ENCODE data around the gene TRAF7.
A peak's percentile ranks its signal among the peaks of the same experiment; 100 is the strongest.
"Not testable (repeated sequence)": the region's sequence is repeated elsewhere in the genome, so short reads cannot be mapped to it uniquely, and the experiment has no call there.

Gene TRAF7

DNA sequence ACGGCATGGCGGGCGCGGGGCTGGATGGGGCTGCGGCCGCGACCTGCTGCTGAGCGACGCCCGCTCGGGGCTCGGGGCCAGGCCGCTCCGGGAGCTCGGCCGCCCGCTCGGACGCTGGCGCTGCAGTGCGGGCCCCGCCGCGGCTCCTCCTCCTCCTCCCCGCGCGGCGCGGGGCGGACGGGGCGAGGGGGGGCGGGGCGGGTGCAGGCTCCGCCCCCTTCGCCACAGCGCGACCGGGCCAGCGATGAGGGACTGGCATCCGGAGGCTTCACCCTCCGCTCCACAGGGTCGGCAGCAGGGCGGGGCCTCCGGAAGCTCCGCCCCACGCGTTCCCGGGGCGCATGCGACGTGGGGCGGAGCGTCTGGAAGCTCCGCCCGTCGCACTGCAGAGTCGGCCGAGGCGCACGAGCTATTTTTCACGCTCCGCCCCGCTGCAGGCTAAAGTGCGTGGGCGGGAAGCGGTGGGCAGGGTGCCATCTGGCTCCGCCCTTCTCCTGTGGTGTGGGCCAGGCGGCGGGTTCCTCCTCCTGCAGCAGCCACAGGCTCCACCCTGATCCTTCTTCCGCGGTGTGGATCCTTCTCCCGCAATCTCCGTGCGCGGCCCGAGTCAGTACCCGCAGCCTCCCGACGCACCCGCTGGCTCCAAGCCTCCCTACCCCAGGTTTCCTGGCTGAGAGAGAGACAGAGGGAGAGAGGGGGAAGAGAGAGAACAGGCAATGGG lies 19.7 kb upstream of the TRAF7 start, which contains the start of gene PKD1:
PKD1 (minus strand) TSS at position 129 of the 721 bp plus-strand sequence. CDS start 209 bp downstream, outside the sequence.
- peak; percentile 91 to 93 for DNase-seq
- H3K23ac ChIP-seq (ENCODE audit: low read length); H2AK5ac ChIP-seq (ENCODE audit: low read length); H2AFZ ChIP-seq (ENCODE audit: insufficient read depth, low read length, poor library complexity); H3K27me3 ChIP-seq (ENCODE audit: insufficient read depth, low read length); H3K36me3 ChIP-seq (ENCODE audit: control insufficient read depth in 1 of 2, insufficient read depth in 2 of 2, low read length in 2 of 2); H2BK120ac ChIP-seq (ENCODE audit: insufficient read depth, low read length, poor library complexity); H3K79me2 ChIP-seq (ENCODE audit: control insufficient read depth, insufficient read depth, low read length, poor library complexity); H3K27ac ChIP-seq (ENCODE audit: low read depth, low read length); H3K9me3 ChIP-seq (ENCODE audit: insufficient read depth, low read depth, low read length); H3K9ac ChIP-seq (ENCODE audit: low read length); H3K79me1 ChIP-seq (ENCODE audit: low read length); H2BK12ac ChIP-seq (ENCODE audit: low read length); H3K4ac ChIP-seq (ENCODE audit: low read depth, low read length); H2BK5ac ChIP-seq (ENCODE audit: low read depth, low read length, poor library complexity); H3K4me1 ChIP-seq (ENCODE audit: control insufficient read depth in 1 of 2, insufficient read depth in 2 of 2, low read length in 2 of 2): not testable (repeated sequence)
- H4K91ac ChIP-seq (ENCODE audit: low read depth, low read length) = peak within 1 kb of the TSS; percentile 24
- H4K8ac ChIP-seq (ENCODE audit: low read depth, low read length) = peak within 1 kb of the TSS; percentile 58
- H3K4me3 ChIP-seq (ENCODE audit: low read depth, low read length) = peak within 1 kb of the TSS; percentile 68
- H3K18ac ChIP-seq (ENCODE audit: low read length) = peak within 1 kb of the TSS; percentile 19
- WGBS (ENCODE audit: extremely low coverage, insufficient coverage, insufficient read length) = no CpG with 5 or more reads among the region's 81 CpGs
- peak within 1 kb of the TSS; percentile 64 for H3K4me2 ChIP-seq (ENCODE audit: low read length)
- peak within 1 kb of the TSS; percentile 32 for H3K14ac ChIP-seq (ENCODE audit: low read length)
- H4K12ac ChIP-seq (ENCODE audit: low read depth, low read length) = peak within 1 kb of the TSS; percentile 75

DNA sequence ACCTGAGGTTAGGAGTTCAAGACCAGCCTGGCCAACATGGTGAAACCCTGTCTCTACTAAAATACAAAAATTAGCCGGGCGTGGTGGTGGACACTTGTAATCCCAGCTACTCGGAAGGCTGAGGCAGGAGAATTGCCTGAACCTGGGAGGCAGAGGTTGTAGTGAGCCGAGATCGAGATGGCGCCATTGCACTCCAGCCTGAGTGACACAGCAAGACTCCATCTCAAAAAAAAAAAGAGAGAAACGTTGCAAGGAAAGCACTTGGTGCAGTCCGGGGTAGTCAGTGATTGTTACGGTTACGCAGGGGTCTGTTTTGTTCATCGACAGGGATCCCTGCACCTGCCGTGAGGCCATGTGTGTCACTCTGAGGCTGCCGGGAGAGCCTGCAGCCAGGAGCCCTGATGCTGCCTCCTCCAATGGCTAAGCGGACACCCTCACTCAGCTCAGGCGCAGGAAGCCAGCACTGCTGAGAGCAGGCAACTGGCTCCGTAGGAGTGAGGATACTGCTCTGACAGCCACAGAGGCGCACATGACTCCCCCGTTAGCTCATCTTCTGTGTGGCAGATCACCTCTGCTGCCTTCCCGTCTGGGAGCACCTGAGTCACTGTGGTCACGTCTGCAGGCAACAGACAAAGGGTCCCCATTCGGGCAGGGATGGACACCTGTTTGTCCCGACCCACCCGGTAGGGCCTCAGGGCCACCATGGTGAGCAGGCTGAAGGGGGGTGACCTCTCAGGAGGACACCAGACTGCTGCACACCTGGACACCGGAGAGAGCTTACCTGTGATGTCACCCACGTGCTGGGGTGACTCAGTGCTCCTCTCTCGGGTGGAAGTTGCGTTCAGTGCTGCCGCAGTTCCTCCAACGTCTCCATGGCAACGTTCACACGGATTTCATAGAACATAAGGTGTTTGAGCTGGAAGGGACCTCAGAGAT lies 12.4 kb upstream of the TRAF7 start:
- no peak overlapping the region for H3K27ac ChIP-seq (ENCODE audit: low read depth, low read length)
- no peak overlapping the region for H4K12ac ChIP-seq (ENCODE audit: low read depth, low read length)
- H3K36me3 ChIP-seq (ENCODE audit: control insufficient read depth in 1 of 2, insufficient read depth in 2 of 2, low read length in 2 of 2) = no peaks in the 10 kb centered on the region
- no peaks in the 10 kb centered on the region for H3K9me3 ChIP-seq (ENCODE audit: insufficient read depth, low read depth, low read length)
- no peaks in the 10 kb centered on the region for H3K79me1 ChIP-seq (ENCODE audit: low read length)
- WGBS (ENCODE audit: extremely low coverage, insufficient coverage, insufficient read length) = no CpG with 5 or more reads among the region's 31 CpGs
- no peak overlapping the region for H3K18ac ChIP-seq (ENCODE audit: low read length)
- no peak overlapping the region for H4K91ac ChIP-seq (ENCODE audit: low read depth, low read length)
- H3K4me1 ChIP-seq (ENCODE audit: control insufficient read depth in 1 of 2, insufficient read depth in 2 of 2, low read length in 2 of 2) = peaks cover 2 to 3% of the 10 kb centered on the region in 2 experiments
- H4K8ac ChIP-seq (ENCODE audit: low read depth, low read length) = no peak overlapping the region
- H2BK5ac ChIP-seq (ENCODE audit: low read depth, low read length, poor library complexity) = no peak overlapping the region
- no peaks in the 10 kb centered on the region for H3K79me2 ChIP-seq (ENCODE audit: control insufficient read depth, insufficient read depth, low read length, poor library complexity)
- H3K27me3 ChIP-seq (ENCODE audit: insufficient read depth, low read length) = no peaks in the 10 kb centered on the region
- H2BK120ac ChIP-seq (ENCODE audit: insufficient read depth, low read length, poor library complexity) = no peak overlapping the region
- no peak overlapping the region for H3K23ac ChIP-seq (ENCODE audit: low read length)
- no peak overlapping the region for H2AK5ac ChIP-seq (ENCODE audit: low read length)
- H2AFZ ChIP-seq (ENCODE audit: insufficient read depth, low read length, poor library complexity) = no peak overlapping the region
- H2BK12ac ChIP-seq (ENCODE audit: low read length) = no peak overlapping the region
- DNase-seq = peak; percentile 61 to 87
- no peak overlapping the region for H3K14ac ChIP-seq (ENCODE audit: low read length)
- H3K9ac ChIP-seq (ENCODE audit: low read length) = no peak overlapping the region
- H3K4me3 ChIP-seq (ENCODE audit: low read depth, low read length) = no peak overlapping the region
- no peak overlapping the region for H3K4ac ChIP-seq (ENCODE audit: low read depth, low read length)
- no peak overlapping the region for H3K4me2 ChIP-seq (ENCODE audit: low read length)

- Histone ChIP-seq H2AK5ac (ENCODE audit: low read length) (no peak overlapping the region), H3K27ac (ENCODE audit: low read depth, low read length) (no peak overlapping the region), H3K4me2 (ENCODE audit: low read length) (no peak overlapping the region), H3K4me3 (ENCODE audit: low read depth, low read length) (no peak overlapping the region), H3K23ac (ENCODE audit: low read length) (no peak overlapping the region), H2BK120ac (ENCODE audit: insufficient read depth, low read length, poor library complexity) (no peak overlapping the region), H4K91ac (ENCODE audit: low read depth, low read length) (no peak overlapping the region), H3K36me3 (ENCODE audit: control insufficient read depth in 1 of 2, insufficient read depth in 2 of 2, low read length in 2 of 2) (no peaks in the 10 kb centered on the region), H4K8ac (ENCODE audit: low read depth, low read length) (no peak overlapping the region), H3K4ac (ENCODE audit: low read depth, low read length) (no peak overlapping the region), H3K79me1 (ENCODE audit: low read length) (no peaks in the 10 kb centered on the region), H3K9me3 (ENCODE audit: insufficient read depth, low read depth, low read length) (no peaks in the 10 kb centered on the region), H3K79me2 (ENCODE audit: control insufficient read depth, insufficient read depth, low read length, poor library complexity) (no peaks in the 10 kb centered on the region), H3K4me1 (ENCODE audit: control insufficient read depth in 1 of 2, insufficient read depth in 2 of 2, low read length in 2 of 2) (peaks cover 6 to 8% of the 10 kb centered on the region in 2 experiments), H4K12ac (ENCODE audit: low read depth, low read length) (no peak overlapping the region), H2AFZ (ENCODE audit: insufficient read depth, low read length, poor library complexity) (no peak overlapping the region), H3K9ac (ENCODE audit: low read length) (no peak overlapping the region), H2BK5ac (ENCODE audit: low read depth, low read length, poor library complexity) (no peak overlapping the region), H3K27me3 (ENCODE audit: insufficient read depth, low read length) (no peaks in the 10 kb centered on the region), H3K14ac (ENCODE audit: low read length) (no peak overlapping the region), H3K18ac (ENCODE audit: low read length) (no peak overlapping the region), H2BK12ac (ENCODE audit: low read length) (no peak overlapping the region)
- peak in 1 of 2 donors; percentile 34 for DNase-seq
- no CpG with 5 or more reads among the region's 17 CpGs for WGBS (ENCODE audit: extremely low coverage, insufficient coverage, insufficient read length)
These were observed 11.6 kb upstream of the TRAF7 start for GRCh38 chr16:2143878-2144485.

DNA sequence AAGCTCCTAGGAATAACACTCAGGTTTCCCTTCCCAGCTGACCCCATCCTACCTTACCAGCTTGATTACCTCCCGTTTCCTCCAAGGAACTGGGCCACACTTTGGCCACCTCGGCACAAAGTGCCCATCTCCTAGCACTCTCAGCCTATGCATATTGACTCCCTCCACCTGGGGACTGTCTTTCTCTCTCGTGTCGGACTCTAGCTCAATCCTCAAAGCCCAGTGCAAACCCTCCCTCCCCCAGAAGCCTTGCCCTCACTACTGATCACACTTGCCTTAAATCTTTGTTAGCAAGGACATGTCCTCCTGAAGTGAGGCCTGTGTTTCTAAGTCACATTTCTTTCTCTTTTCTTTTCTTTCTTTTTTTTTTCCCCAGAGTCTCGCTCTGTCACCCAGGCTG lies 9.7 kb upstream of the TRAF7 start:
- no peak overlapping the region for H3K4me2 ChIP-seq (ENCODE audit: low read length)
- no peak overlapping the region for H4K8ac ChIP-seq (ENCODE audit: low read depth, low read length)
- no peak overlapping the region for H3K4me3 ChIP-seq (ENCODE audit: low read depth, low read length)
- no peak overlapping the region for H3K14ac ChIP-seq (ENCODE audit: low read length)
- peak overlapping the region; percentile 44 for H4K12ac ChIP-seq (ENCODE audit: low read depth, low read length)
- H2BK12ac ChIP-seq (ENCODE audit: low read length) = no peak overlapping the region
- no peaks in the 10 kb centered on the region for H3K27me3 ChIP-seq (ENCODE audit: insufficient read depth, low read length)
- no peak overlapping the region for H3K18ac ChIP-seq (ENCODE audit: low read length)
- no peak overlapping the region for H3K9ac ChIP-seq (ENCODE audit: low read length)
- H2BK120ac ChIP-seq (ENCODE audit: insufficient read depth, low read length, poor library complexity) = no peak overlapping the region
- H3K4ac ChIP-seq (ENCODE audit: low read depth, low read length) = no peak overlapping the region
- no peak overlapping the region for H2BK5ac ChIP-seq (ENCODE audit: low read depth, low read length, poor library complexity)
- no peak for DNase-seq
- no peaks in the 10 kb centered on the region for H3K79me2 ChIP-seq (ENCODE audit: control insufficient read depth, insufficient read depth, low read length, poor library complexity)
- no peak overlapping the region for H4K91ac ChIP-seq (ENCODE audit: low read depth, low read length)
- no peak overlapping the region for H3K27ac ChIP-seq (ENCODE audit: low read depth, low read length)
- peaks cover 19 to 20% of the 10 kb centered on the region in 2 experiments for H3K4me1 ChIP-seq (ENCODE audit: control insufficient read depth in 1 of 2, insufficient read depth in 2 of 2, low read length in 2 of 2)
- H2AK5ac ChIP-seq (ENCODE audit: low read length) = no peak overlapping the region
- H3K79me1 ChIP-seq (ENCODE audit: low read length) = no peaks in the 10 kb centered on the region
- no peaks in the 10 kb centered on the region for H3K36me3 ChIP-seq (ENCODE audit: control insufficient read depth in 1 of 2, insufficient read depth in 2 of 2, low read length in 2 of 2)
- WGBS (ENCODE audit: extremely low coverage, insufficient coverage, insufficient read length) = no CpG with 5 or more reads among the region's 5 CpGs
- H2AFZ ChIP-seq (ENCODE audit: insufficient read depth, low read length, poor library complexity) = no peak overlapping the region
- H3K23ac ChIP-seq (ENCODE audit: low read length) = no peak overlapping the region
- no peaks in the 10 kb centered on the region for H3K9me3 ChIP-seq (ENCODE audit: insufficient read depth, low read depth, low read length)
